Lung (tissue), 12 donors: ENCODE data around the gene CST11. TPM values are rescaled to one million over a fixed set of nuclear protein-coding genes. Genes with fewer than 3 reads are reported as not detected.
A peak's percentile ranks its signal among the peaks of the same experiment; 100 is the strongest.
"Not testable (repeated sequence)": the region's sequence is repeated elsewhere in the genome, so short reads cannot be mapped to it uniquely, and the experiment has no call there.

Experiments used
- ATAC-seq: fragments of 200-7000 bp; cut with Tn5 transposase; one replicate; pipeline ENCODE4 v1.9.1; 2020; ENCODE audit warnings: moderate number of reproducible peaks; ENCODE audit not compliant: insufficient read depth, low FRiP score
- DNase-seq, 3 donors: peaks; one replicate each; pipeline ENCODE4 v3.0.0-alpha.2; 2013 to 2017
- H3K27ac ChIP-seq, 2 donors: one replicate each; pipeline ENCODE4 v1.5.1; 2013; ENCODE audit warnings: mild to moderate bottlenecking in 2 of 2, moderate library complexity in 2 of 2, control low read depth in 1 of 2, inconsistent platforms in 1 of 2, low read depth in 1 of 2, low read length in 1 of 2
- H3K27me3 ChIP-seq, 3 donors: one replicate each; pipeline ENCODE4 v1.5.1; 2013; ENCODE audit warnings: low read length in 2 of 3; ENCODE audit not compliant: control insufficient read depth in 3 of 3, insufficient read depth in 3 of 3
- H3K36me3 ChIP-seq, 4 donors: one replicate each; pipeline ENCODE4 v1.5.1; 2013; ENCODE audit warnings: low read length in 4 of 4, mild to moderate bottlenecking in 1 of 4, moderate library complexity in 1 of 4; ENCODE audit not compliant: control insufficient read depth in 4 of 4, insufficient read depth in 4 of 4
- H3K4me1 ChIP-seq, 5 donors: one replicate each; pipeline ENCODE4 v1.5.1; 2013; ENCODE audit warnings: low read length in 5 of 5, mild to moderate bottlenecking in 2 of 5, moderate library complexity in 1 of 5; ENCODE audit not compliant: control insufficient read depth in 5 of 5, insufficient read depth in 5 of 5
- H3K4me3 ChIP-seq: one replicate; pipeline ENCODE4 v1.5.1; 2013; ENCODE audit warnings: mild to moderate bottlenecking, control low read depth, moderate library complexity
- H3K9ac ChIP-seq, 2 donors: one replicate each; pipeline ENCODE4 v1.5.1; 2013; ENCODE audit warnings: low read length in 2 of 2, control low read depth in 1 of 2; ENCODE audit not compliant: insufficient read depth in 1 of 2
- H3K9me3 ChIP-seq, 4 donors: one replicate each; pipeline ENCODE4 v1.5.1; 2013; ENCODE audit warnings: low read length in 3 of 4, mild to moderate bottlenecking in 1 of 4, moderate library complexity in 1 of 4; ENCODE audit not compliant: control insufficient read depth in 4 of 4, insufficient read depth in 3 of 4
- CTCF ChIP-seq: IDR thresholded peaks from 2 replicates; pipeline ENCODE4 v1.5.1; 2012; ENCODE audit warnings: mild to moderate bottlenecking; ENCODE audit errors: control extremely low read depth, extremely low read depth
- WGBS, 2 donors: extraction: QIAGEN DNeasy Blood & Tissue Kit; methylation state at CpG; one replicate each; pipeline ENCODE4 v1.1.7; 2013; 5-methylcytosine and 5-hydroxymethylcytosine counted together
- polyA plus RNA-seq, 2 donors: library from polyadenylated mRNA; stranded (reverse); fragments of 200-250 nt; gene quantifications; one replicate each; pipeline ENCODE4 v1.2.1, GENCODE V29; 2013
- total RNA-seq, 2 donors: library from RNA; depleted of rRNA in 1 of 2; stranded (reverse); fragments of >200 nt in 1 of 2; gene quantifications; one replicate each; pipeline ENCODE4 v1.2.1, GENCODE V29; 2014 to 2021
- donor health status: control.
- donor health status: control.
- donor health status: Bipolar disorder and iron deficiency.
- donor health status: healthy.
- donor health status: DM: yes; HTN: yes; CAD: no.

Gene CST11
- total and polyA plus RNA-seq, 4 donors, result not detected

DNA sequence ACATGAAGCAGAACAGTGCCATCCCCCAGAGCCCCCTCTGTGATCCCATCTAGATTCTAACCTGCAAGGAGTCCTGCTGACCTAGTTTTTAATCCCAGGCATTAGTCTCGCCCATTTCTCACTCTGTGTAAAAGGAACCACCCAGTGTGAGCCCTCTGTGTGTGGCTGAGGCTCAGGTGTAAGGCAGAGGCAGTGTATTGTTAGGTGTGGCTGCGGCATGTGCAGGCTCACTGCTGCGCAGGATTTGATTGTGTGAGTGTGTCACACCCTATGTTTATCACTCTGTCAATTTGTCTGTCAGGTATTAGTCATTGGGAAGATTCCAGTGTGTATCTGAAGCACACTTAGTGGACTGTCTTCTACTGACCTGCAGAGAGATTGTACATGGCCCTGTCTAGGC, 24.5 kb upstream of the CST11 start:
- 82 to 90% methylated on average over 3 of the region's 3 CpGs for WGBS, 2 donors
- no peaks in the 10 kb centered on the region for H3K4me1 ChIP-seq
- no peak for DNase-seq
- peaks cover 0 to 11% (median 0%) of the 10 kb centered on the region in 4 donors for H3K9me3 ChIP-seq
- no peak overlapping the region for H3K27ac ChIP-seq
- no peak overlapping the region for H3K4me3 ChIP-seq
- TF ChIP-seq CTCF, result no peak
- no peak overlapping the region for H3K9ac ChIP-seq
- no peak for ATAC-seq
- H3K36me3 ChIP-seq, result no peaks in the 10 kb centered on the region
- no peaks in the 10 kb centered on the region for H3K27me3 ChIP-seq

DNA sequence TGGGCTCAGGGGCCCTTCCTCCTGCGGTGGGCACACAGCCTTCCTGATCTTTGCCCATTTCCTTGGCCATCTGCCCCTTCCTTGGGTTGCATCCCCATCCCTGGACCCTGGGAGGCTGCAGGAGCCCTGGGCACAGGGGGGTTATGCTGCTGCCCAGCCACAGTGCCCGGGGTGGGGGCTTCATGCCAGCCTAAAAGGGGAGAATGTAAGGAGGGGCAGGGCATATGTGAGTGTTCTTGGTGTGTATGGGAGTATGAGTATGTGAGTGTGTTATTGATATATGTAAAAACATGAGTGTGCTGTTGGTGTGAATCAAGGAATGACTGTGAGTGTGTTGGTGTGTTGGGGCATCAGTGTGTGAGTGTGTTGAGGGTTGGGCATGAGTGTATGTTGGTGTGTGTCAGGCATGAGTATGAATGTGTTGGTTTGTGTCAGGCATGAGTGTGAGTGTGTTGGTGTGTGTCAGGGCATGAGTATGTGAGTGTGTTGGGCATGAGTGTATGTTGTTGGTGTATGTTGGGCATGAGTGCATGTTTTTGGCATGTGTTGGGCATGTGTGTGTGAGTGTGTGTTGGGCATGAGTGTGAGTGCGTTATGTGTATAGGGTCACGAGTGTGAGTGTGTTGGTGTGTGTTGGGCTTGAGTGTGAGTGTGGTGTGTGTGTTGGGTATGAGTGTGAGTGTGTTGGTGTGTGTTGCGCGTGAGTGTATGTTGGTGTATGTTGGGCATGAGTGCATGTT, 23.5 kb upstream of the CST11 start:
- DNase-seq (no peak), ATAC-seq (no peak)
- TF ChIP-seq CTCF, result no peak
- Histone ChIP-seq H3K9ac (no peak overlapping the region), H3K4me3 (no peak overlapping the region), H3K36me3 (no peaks in the 10 kb centered on the region), H3K4me1 (no peaks in the 10 kb centered on the region), H3K27me3 (no peaks in the 10 kb centered on the region), H3K27ac (no peak overlapping the region), H3K9me3 (peaks cover 0 to 11% (median 0%) of the 10 kb centered on the region in 4 donors)
- 75 to 78% methylated on average over 6 of the region's 6 CpGs for WGBS, 2 donors

DNA sequence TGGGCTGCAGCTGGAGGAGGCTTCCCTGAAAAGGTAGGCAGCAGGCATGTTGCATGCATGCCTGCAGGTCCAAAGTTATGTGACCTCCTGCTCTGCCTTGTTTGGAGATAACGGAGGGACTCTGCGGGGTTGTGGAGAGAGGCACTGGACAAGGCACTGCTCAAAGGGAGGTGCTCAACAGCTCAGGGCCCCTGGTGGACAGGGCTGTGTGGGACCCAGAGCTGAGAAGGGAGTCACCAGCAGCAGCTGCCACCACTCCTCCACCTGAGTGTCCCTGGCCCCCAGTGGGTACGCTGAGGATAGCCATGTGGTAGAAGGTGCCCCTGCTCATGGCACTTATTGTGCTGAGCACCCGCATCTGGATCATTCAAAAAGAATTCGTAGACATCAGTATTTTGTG, 22.7 kb upstream of the CST11 start:
- H3K27ac ChIP-seq, result no peak overlapping the region
- no peak overlapping the region for H3K9ac ChIP-seq
- DNase-seq, result no peak
- WGBS, 2 donors, result 89 to 93% methylated on average over 5 of the region's 5 CpGs
- H3K4me1 ChIP-seq, result no peaks in the 10 kb centered on the region
- H3K4me3 ChIP-seq, result no peak overlapping the region
- TF ChIP-seq CTCF, result no peak
- H3K27me3 ChIP-seq, result no peaks in the 10 kb centered on the region
- ATAC-seq, result peak; percentile 19
- H3K36me3 ChIP-seq, result no peaks in the 10 kb centered on the region
- peaks cover 0 to 11% (median 0%) of the 10 kb centered on the region in 4 donors for H3K9me3 ChIP-seq

GRCh38 chr20:23473293-23473692, 20.6 kb upstream of the CST11 start:
- 32 to 86% methylated on average over 2 of the region's 2 CpGs for WGBS, 2 donors
- H3K27ac ChIP-seq, H3K4me3 ChIP-seq, H3K27me3 ChIP-seq, DNase-seq, H3K9ac ChIP-seq, H3K4me1 ChIP-seq, H3K36me3 ChIP-seq, H3K9me3 ChIP-seq, ATAC-seq: not testable (repeated sequence)

DNA sequence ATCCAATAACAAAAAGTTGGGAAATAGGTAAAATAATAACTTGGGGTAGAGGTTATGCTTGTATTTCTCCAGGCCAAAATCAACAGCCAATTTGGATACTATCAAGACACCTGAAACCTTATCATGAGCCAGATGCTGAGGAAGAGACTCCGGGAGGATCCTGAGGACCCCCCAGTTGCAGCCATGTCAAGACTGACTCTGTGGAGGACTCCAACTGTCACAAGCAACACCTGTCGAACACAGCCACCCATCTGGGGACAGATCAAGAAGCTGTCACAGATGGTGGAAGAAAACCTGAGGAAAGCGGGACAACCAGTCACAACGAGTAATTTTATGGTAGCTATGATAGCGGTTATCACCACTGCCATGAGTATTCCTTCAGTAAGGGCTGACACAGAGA, 19.6 kb upstream of the CST11 start:
- not testable (repeated sequence) for H3K27ac ChIP-seq, ATAC-seq, DNase-seq, H3K9ac ChIP-seq, H3K4me1 ChIP-seq, H3K36me3 ChIP-seq, H3K27me3 ChIP-seq, H3K4me3 ChIP-seq, H3K9me3 ChIP-seq
- 84 to 85% methylated on average over 5 of the region's 5 CpGs for whole genome bisulfite sequencing, 2 donors

DNA sequence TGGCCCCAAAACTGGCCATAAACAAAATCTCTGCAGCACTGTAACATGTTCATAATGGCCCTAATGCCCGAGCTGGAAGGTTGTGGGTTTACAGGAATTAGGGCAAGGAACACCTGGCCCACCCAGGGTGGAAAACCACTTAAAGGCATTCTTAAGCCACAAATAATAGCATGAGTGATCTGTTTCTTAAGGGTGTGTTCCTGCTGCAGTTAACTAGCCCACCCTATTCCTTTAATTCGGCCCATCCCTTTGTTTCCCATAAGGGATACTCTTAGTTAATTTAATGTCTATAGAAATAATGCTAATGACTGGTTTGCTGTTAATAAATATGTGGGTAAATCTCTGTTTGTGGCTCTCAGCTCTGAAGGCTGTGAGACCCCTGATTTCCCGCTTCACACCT, 14.3 kb upstream of the CST11 start:
- H3K9ac ChIP-seq, H3K4me3 ChIP-seq, ATAC-seq, H3K4me1 ChIP-seq, H3K27me3 ChIP-seq, H3K27ac ChIP-seq, H3K36me3 ChIP-seq, DNase-seq: not testable (repeated sequence)
- WGBS, 2 donors, result 85 to 96% methylated on average over 3 of the region's 3 CpGs
- peaks cover 0 to 13% (median 5%) of the 10 kb centered on the region in 4 donors for H3K9me3 ChIP-seq
